Right ventricle myocardium superior (tissue), 1 donor: Measurements from ENCODE around the gene FBLN5. TPM values are rescaled to one million over a fixed set of nuclear protein-coding genes. Genes with fewer than 3 reads are reported as not detected.
"Not testable (repeated sequence)": the region's sequence is repeated elsewhere in the genome, so short reads cannot be mapped to it uniquely, and the experiment has no call there.

ENCODE experiments used
- ATAC-seq: fragments of 200-7000 bp; cut with Tn5 transposase; one replicate; pipeline ENCODE4 v1.9.1; 2020; ENCODE audit warnings: mild to moderate bottlenecking; ENCODE audit not compliant: poor library complexity
- DNase-seq: peaks from one replicate; pipeline ENCODE4 v3.0.0-alpha.2; 2020
- intact Hi-C: fragments of 100-400 bp; cut with DNase I; formaldehyde crosslinking; loops from one replicate; pipeline ENCODE4 v1.11.2; 2022
- total RNA-seq: library from RNA; stranded (reverse); fragmentation: NEBNext Ultra II Directional; extraction: Animal tissue kit (Norgen Biotek cat#: 25700); gene quantifications from one replicate; pipeline ENCODE4 v1.2.1, GENCODE V29; 2021
- donor health status: DM: no; HTN: yes; CAD: no; lungs with severe emphysema.

FBLN5 gene
- total RNA-seq, 1 donor from 2014 or later, result 70.5 TPM

DNA sequence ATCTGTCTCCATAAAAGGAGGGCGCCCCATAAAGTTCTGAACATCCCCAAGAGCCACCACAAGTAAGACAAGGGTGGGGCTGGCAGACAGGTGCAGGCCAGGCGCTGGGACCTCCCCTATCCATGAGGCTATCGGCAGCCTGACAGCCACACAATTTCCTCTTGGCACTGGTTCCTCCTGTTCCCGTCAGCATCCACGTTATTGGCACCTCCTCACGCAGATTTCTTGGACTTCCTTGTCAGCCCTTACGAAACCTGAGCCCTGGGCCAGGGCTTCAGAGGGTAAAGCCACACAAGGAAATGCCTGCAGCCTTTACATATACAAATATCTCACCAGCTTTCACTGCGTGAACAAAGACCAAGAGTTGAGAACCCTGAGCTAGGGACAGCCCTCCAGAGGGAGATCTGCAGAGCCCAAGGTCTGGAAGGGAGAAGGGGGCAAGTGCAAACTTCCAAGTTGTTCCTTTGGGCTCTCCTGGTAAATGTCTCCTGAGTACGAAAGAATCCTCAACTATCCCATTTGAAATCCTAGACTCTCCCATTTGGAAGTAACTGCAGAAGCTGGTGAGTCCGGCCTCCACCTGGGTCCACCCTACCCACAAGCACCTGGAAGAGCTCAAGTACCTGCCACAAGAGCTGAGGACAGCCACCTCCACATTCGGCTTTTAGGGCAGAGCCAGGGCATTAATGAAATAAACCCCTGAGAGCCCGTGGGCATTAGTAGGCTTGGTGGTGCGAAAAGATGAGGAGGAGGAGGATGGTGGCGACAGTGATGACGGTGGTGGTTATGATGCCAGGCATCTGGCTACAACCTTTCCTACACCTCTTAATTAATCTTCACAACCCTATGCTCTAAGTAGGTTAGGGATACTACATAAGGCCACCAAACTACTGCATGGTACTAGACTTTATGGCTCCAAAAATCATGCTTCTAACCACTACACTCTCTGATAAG lies 74.7 kb downstream of the FBLN5 start:
- intact Hi-C loops, result no loop called here
- DNase-seq (peak; percentile 83), ATAC-seq (peak; percentile 87)

DNA sequence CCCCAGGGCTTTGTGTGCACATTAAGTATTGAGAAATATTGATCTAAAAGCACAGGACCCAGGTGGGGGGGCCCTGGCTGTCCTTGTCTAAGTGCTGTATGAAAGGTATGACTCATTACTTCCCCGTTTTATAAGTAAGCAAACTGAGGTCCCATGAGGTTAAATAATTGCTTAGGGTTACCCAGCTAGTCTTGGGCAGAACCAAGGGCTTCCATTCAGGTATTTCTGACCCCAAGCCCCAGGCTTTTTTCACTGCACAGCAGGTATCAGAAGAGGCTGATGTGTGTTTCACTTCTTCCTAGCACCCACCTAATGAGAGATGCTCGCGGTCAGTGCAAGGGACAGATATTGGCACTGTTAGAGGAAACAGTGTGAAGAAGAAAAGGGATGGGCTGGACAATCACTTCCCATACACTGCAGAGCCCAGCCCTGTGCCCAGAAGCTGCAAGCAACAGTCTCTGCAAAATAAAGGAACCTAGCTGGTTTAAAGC lies 75.4 kb downstream of the FBLN5 start:
- DNase-seq (peak; percentile 69), ATAC-seq (peak; percentile 43)
- intact Hi-C loops, result no loop called here

DNA sequence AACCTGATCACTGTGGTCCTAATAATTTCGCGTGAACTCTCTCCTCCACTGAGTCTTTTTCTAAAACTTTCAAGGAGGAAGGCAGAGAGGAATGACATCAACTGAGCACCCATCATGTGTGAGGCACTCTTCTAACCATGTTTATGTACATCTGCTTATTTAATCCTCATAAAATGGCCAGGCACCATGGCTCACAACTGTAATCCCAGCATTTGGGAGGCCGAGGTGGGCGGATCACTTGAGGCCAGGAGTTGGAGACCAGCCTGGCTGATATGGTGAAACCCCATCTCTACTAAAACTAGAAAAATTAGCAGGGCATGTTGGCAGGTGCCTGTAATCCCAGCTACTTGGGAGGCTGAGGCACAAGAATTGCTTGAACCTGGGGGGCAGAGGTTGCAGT lies 76.1 kb downstream of the FBLN5 start:
- ATAC-seq, intact Hi-C loops, DNase-seq: not testable (repeated sequence)

GRCh38 chr14:91870890-91871289 lies 76.6 kb downstream of the FBLN5 start:
- ATAC-seq (no peak), DNase-seq (no peak)
- intact Hi-C loops, result no loop called here

DNA sequence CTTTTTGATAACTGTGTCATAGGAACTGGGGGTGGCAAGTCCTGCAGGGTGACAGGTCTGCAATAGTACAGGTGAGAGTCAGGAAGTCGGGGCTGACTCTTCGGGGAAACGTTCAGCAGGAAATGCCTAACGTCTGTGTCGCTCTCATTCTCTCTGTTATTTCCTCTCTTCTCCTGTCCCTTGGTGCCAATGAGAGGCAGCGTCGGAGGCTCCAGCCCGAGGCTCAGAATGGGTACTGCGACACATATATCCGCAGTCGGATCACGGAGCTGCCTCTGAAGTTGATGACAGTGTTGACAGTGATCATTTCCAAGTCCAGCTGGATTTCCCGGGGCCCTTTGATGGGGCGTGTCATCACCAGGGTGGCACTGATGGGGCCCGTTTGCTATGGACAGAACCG lies 77.5 kb downstream of the FBLN5 start:
- intact Hi-C loops, result no loop called here
- no peak for ATAC-seq
- no peak for DNase-seq

DNA sequence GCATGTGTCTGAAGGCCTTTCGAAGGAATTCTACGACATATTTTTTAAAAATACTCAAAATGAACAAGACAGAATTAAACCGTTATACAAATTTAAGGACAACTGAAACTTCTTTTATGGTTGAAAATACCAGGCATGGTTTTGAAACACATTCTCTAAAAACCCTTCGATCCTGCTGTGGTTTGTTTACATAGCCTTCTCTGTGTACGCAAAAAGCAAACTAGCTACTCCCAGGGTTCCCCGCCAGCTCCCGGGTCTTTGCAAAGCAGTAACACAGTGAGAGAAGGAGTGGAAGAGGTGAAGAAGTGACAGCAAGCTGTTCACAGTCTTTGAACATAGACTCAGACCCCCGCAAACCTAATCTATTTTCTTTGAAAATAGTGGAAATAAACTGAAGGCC lies 77.9 kb downstream of the FBLN5 start:
- intact Hi-C loops, result no loop called here
- DNase-seq (no peak), ATAC-seq (no peak)

DNA sequence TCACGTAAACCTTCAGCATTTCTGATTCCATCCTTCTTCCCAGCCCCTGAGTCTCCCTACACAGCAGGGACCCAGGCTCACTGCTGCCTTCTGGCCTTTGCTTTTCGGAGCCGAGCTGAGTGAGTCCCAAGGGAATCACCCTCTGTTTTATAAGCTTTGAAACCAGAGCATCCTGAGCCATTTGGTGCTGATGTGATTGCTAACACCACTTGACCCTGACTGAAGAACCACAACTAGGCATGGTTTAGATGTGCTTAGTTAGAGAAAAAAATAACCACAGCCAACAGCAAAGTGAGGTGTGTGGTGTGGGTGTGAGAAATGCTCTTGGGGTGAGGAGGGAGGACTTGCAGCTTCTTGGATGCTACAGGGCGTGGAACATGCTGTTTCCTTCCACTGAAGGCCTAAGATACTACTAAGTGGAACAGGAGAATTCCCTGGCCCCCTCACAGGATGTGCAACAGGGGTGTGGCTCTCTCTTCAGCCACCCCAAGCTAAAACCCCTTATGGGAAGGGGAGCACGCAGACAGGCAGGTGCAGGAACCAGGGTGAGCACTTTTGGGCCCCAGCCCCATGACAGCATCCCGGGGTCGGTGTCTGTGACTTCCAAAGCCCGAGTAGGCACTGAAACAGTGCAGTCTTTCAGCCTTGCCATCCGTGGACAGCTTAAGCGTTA lies 80.0 kb downstream of the FBLN5 start, which contains the start of gene TC2N:
TSS of gene TC2N (minus strand) at position 221 of the 673 bp plus-strand sequence. CDS start 53,767 bp downstream, outside the sequence.
- no peak for ATAC-seq
- intact Hi-C loops, result no loop called here
- no peak for DNase-seq

DNA sequence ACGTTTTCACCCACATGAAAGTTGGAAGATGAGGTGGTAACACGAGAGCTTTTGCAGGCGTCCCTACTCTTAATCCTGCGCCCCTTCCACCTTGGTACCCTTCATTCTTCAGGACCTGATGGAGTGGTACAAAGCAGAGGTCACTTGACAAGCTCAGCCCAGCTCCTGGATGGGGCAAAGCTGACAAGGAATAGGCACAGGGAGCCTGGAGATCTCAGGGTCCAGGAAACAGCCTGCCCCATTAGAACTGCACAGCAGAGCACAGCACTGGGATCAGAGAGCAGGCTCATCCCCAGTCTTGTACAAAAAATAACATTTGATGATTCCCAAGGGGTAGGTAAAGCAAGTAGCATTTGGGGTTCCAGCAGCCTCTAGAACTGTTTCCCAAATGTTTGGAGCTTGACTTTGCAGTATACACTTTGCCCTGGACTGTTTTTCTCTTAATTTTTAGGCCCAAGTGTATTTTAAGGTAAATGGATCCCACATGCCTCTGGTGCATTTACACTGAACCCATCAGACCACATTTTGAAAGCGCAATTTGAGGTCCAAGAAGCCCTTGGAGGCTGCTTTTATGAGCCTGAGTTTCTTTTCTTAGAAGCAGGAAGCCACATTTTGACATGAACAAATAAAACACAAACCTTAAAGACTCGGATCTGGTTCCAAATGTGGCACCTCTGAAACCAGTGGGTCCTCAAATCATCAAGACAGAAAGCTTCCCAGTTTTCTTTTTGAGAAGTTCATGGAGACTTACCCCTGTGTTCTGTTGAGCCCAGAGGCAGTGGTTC lies 80.8 kb downstream of the FBLN5 start:
- ATAC-seq, result no peak
- DNase-seq, result no peak
- intact Hi-C loops, result no loop called here

DNA sequence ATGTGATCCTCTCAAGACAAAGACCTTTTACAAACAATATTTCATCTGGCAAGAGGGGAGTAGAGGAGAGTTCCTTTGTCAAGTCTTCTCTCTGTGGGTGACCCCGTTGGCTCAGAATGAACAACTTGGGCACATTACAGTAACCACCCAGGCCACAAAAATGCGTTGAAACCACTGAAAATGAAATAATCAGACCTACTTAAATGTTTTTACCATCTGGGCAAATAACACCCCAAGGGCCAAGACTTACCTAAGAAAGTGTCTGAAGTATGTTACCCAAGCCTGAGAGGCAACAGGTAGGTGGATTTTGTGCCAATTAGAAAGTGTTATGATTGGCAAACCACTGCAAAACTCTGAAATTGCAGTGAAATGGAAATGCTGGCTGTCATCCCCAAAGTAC lies 81.4 kb downstream of the FBLN5 start:
- ATAC-seq (no peak), DNase-seq (no peak)
- intact Hi-C loops, result no loop called here

DNA sequence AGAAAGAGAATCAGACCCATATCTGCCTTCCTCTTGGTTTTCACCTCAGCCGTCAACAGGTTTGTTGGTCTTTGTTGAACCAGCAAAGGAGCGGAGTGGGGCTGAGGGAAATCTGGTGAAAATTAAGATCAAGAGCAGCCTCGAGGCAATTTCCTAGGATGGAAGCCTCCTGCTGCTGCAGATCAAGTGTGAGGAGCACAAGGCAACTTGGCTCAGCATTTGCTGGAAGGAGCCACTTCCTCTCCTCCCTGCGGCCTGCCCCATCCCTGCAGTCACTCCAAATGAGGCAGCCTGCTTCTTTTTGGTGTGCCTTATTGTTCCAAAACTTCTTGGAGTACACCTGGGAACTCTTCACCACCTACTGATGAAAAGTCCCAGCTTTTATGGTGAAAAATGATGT lies 85.1 kb downstream of the FBLN5 start:
- no peak for DNase-seq
- intact Hi-C loops, result no loop called here
- ATAC-seq, result no peak

GRCh38 chr14:91861091-91861490 lies 86.4 kb downstream of the FBLN5 start:
- DNase-seq (no peak), ATAC-seq (no peak)
- intact Hi-C loops, result no loop called here

DNA sequence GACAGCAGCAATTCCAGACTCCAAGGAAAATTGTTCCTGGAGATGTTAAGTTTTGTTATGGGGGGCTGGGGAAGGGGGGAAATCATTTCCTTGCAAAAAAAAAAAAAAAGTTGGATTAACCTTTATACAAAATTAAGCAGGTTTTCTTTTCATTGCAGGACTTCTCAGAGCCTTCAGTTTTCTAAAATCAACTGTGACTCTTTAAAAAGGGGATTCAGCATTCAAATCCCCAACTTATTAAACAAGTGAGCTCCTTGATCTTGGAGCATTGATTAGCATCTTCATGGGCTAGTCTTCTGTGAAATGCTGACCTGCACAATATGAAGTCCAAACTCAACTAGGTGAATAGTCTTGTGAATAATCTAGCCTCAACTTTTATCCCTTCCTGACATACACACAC lies 87.3 kb downstream of the FBLN5 start:
- ATAC-seq (no peak), DNase-seq (no peak)
- intact Hi-C loops, result no loop called here

- ATAC-seq, result peak; percentile 56
- intact Hi-C loops, result no loop called here
Measured at GRCh38 chr14:91858536-91859275, 88.8 kb downstream of the FBLN5 start.

DNA sequence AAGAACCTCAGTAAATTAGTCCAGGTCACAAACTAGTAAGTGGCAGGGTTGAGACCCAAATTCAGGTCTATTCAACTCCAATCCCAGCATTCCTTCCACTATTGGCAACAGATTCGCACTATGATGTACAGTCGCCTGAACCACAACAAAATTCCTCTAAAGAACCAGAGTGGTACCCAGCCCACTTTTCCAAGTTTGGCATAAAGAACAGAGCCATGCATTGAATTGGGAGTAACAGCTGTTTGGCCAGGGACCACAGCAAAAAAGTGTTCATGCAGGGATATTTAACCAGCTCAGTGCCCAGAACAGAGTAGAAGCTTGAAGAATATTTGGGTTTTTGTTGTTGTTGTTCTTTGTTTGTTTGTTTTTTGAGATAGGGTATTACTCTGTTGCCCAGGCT lies 89.9 kb downstream of the FBLN5 start:
- ATAC-seq (no peak), DNase-seq (no peak)
- intact Hi-C loops, result no loop called here

More at GRCh38 chr14:91858536-91859275, 88.8 kb downstream of the FBLN5 start:
- no peak for DNase-seq

DNA sequence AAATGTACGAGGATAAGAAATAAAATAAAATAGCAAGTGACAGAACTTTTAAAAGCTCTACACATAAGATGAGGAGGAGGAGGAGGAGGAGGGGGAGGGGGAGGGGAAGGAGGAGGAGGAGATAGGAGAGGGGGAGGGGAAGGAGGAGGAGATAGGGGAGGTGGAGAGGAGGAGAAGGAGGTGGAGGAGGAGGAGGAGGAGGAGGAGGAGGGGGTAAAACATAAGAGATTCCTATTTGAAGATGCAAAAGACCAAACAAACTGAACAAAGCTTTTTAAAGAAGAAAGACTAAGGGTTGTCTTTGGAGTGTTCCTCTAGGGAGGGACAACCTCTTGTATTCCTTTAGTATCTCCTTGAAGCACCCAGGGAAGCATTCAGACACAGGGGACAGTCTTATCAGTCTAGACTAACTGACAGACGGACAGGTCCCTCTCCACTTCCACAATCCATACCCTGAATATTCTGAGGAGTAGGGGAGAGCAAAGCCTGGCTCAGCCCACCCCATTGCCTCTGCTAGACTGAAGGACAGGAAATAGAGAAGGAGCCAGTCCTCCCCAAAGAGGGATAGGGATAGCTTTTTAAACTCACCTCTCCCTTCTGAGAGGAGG lies 93.1 kb downstream of the FBLN5 start:
- intact Hi-C loops, result no loop called here
- DNase-seq, result no peak
- peak; percentile 26 for ATAC-seq

GRCh38 chr14:91851563-91851962 lies 95.9 kb downstream of the FBLN5 start:
- intact Hi-C loops, result no loop called here
- ATAC-seq (no peak), DNase-seq (no peak)

GRCh38 chr14:91848504-91849001 lies 98.9 kb downstream of the FBLN5 start:
- ATAC-seq (no peak), DNase-seq (no peak)
- intact Hi-C loops, result no loop called here

GRCh38 chr14:91847693-91848092 lies 99.8 kb downstream of the FBLN5 start:
- intact Hi-C loops, result no loop called here
- DNase-seq, result no peak
- ATAC-seq, result no peak
